Fibroblast of pulmonary artery (primary cell): Measurements from ENCODE around the gene TCAP.

Experiments used
- DNase-seq: peaks from one replicate; pipeline ENCODE4 v3.0.0-alpha.2; 2010; ENCODE audit warnings: low read depth
- H3K4me3 ChIP-seq: replicated peaks from 2 replicates; pipeline ENCODE4 v1.5.1; 2011; ENCODE audit warnings: low read depth, mild to moderate bottlenecking, control low read depth, low read length, moderate library complexity
- TF ChIP-seq, protein P1 (sequence below): IDR thresholded peaks from 2 replicates; pipeline ENCODE4 v1.5.1; 2011; ENCODE audit warnings: mild to moderate bottlenecking, control low read depth, low read length, inconsistent platforms; ENCODE audit errors: missing control alignments

TCAP gene

GRCh38 chr17:39641883-39642282 lies 23.3 kb upstream of the TCAP start:
- no peak for DNase-seq
- TF ChIP-seq, protein P1, sequence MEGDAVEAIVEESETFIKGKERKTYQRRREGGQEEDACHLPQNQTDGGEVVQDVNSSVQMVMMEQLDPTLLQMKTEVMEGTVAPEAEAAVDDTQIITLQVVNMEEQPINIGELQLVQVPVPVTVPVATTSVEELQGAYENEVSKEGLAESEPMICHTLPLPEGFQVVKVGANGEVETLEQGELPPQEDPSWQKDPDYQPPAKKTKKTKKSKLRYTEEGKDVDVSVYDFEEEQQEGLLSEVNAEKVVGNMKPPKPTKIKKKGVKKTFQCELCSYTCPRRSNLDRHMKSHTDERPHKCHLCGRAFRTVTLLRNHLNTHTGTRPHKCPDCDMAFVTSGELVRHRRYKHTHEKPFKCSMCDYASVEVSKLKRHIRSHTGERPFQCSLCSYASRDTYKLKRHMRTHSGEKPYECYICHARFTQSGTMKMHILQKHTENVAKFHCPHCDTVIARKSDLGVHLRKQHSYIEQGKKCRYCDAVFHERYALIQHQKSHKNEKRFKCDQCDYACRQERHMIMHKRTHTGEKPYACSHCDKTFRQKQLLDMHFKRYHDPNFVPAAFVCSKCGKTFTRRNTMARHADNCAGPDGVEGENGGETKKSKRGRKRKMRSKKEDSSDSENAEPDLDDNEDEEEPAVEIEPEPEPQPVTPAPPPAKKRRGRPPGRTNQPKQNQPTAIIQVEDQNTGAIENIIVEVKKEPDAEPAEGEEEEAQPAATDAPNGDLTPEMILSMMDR = no peak
- H3K4me3 ChIP-seq = no peak overlapping the region

- TF ChIP-seq, protein P1 = no peak
- no peak for DNase-seq
- H3K4me3 ChIP-seq = no peak overlapping the region
Observed at GRCh38 chr17:39642291-39643074, 22.7 kb upstream of the TCAP start.

GRCh38 chr17:39643271-39643670 lies 21.9 kb upstream of the TCAP start:
- no peak for DNase-seq
- H3K4me3 ChIP-seq = no peak overlapping the region

GRCh38 chr17:39647256-39647655 lies 17.9 kb upstream of the TCAP start:
- H3K4me3 ChIP-seq = no peak overlapping the region
- TF ChIP-seq, protein P1 = no peak
- DNase-seq = no peak

More at GRCh38 chr17:39643271-39643670, 21.9 kb upstream of the TCAP start:
- TF ChIP-seq, protein P1 = no peak

DNA sequence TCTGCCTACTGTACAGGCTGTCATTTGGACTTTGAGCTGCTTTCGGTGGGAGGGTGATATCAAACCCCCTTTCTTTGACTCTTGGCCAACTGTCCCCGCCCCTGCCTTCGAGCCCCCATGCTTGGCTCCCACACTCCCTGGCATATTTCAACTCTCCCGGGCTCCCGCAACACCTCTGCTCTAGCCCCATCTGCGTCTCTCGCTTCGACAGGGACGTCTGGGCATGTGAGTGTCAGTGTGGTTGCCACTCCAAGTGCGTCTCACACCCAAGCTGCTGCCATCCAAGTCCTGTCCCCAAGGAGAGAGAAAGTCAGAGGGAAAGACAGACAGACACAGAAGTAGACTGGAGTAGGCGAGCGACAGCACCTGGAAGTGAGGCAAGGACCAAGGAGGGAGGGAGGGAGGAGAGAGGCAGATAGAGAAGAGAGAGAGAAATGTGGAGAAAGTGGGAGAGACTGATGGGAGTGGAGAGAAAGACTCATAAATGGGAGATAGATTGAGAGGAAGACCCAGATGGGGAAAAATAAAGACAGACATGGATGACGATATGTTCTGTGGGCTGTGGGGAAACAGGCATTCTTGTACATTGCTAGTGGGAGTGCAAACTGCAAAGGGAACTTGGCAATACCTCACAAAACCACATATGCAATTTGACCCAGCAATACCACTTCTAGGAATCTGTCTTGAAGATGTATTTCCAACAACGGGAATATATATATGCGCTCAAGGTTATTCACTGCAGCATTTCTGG lies 16.4 kb upstream of the TCAP start:
- DNase-seq = peak; percentile 61
- no peak overlapping the region for H3K4me3 ChIP-seq
- TF ChIP-seq, protein P1 = no peak

- DNase-seq = no peak
- TF ChIP-seq, protein P1 = no peak
- no peak overlapping the region for H3K4me3 ChIP-seq
Observed at GRCh38 chr17:39650121-39650579, 15.0 kb upstream of the TCAP start.
